RPMI7951 (cell line): Measurements from ENCODE around the gene PCCB. TPM values are rescaled to one million over a fixed set of nuclear protein-coding genes. Genes with fewer than 3 reads are reported as not detected.

Experiments used
- total RNA-seq: library from RNA; depleted of rRNA; stranded (reverse); fragments of >200 nt; shearing (Covaris generic); gene quantifications from 2 replicates; pipeline ENCODE4 v1.2.3, GENCODE V29; 2014; rRNA removed

The PCCB gene
- total RNA-seq, 1 experiment from 2014 or later, result 38.6 TPM

Other genes with a start within 250 kb of the PCCB start
- 13.1 and 13.7 TPM in 2 replicates for gene MSL2, start 54.0 kb upstream of the PCCB start, total RNA-seq